Psoas muscle (tissue), 7 donors: ENCODE data around the gene TARP.

Experiments used
- ATAC-seq, 4 donors: fragments of 200-7000 bp; cut with Tn5 transposase; one replicate each; pipeline ENCODE4 v1.9.1; 2020; ENCODE audit warnings: moderate library complexity in 3 of 4, mild to moderate bottlenecking in 2 of 4
- DNase-seq, 2 donors: peaks; one replicate each; pipeline ENCODE4 v3.0.0-alpha.2; 2020
- H3K27ac ChIP-seq: fragments of 200-600 bp; one replicate; pipeline ENCODE4 v1.8.0; 2022
- H3K27me3 ChIP-seq, 3 donors: fragments of 200-600 bp in 1 of 3; one replicate each; pipeline versions ENCODE4 v1.6.1 to v1.8.0; 2013 to 2022; ENCODE audit warnings: low read length in 2 of 3, mild to moderate bottlenecking in 2 of 3, moderate library complexity in 1 of 3; ENCODE audit not compliant: insufficient read depth in 3 of 3
- H3K36me3 ChIP-seq, 2 donors: fragments of 200-600 bp in 1 of 2; one replicate each; pipeline versions ENCODE4 v1.6.1 to v1.8.0; 2013 to 2022; ENCODE audit warnings: low read depth in 1 of 2, mild to moderate bottlenecking in 1 of 2, moderate library complexity in 1 of 2; ENCODE audit not compliant: insufficient read depth in 1 of 2
- H3K4me1 ChIP-seq: fragments of 200-600 bp; one replicate; pipeline ENCODE4 v1.8.0; 2022
- H3K4me3 ChIP-seq: fragments of 200-600 bp; one replicate; pipeline ENCODE4 v1.8.0; 2022; ENCODE audit warnings: mild to moderate bottlenecking
- H3K9me3 ChIP-seq: fragments of 200-600 bp; one replicate; pipeline ENCODE4 v1.8.0; 2022
- WGBS, 3 donors: extraction: QIAGEN DNeasy Blood & Tissue Kit; methylation state at CpG; one replicate each; pipeline versions ENCODE4 v1.1.6 to v1.1.7; 2013; 5-methylcytosine and 5-hydroxymethylcytosine counted together
- intact Hi-C, 2 donors: fragments of 100-400 bp; cut with DNase I; formaldehyde crosslinking; loops; one replicate each; pipeline versions ENCODE4 v1.11.0 to v1.14.2; 2022
- TF ChIP-seq, protein P1 (sequence below): fragments of 200-600 bp; IDR thresholded peaks from one replicate; pipeline ENCODE4 v1.8.0; 2022; ENCODE audit warnings: antibody characterized with exemption
- donor health status: healthy with polysubstance abuse.
- donor health status: DM: no; HTN: no; CAD: no; lungs with moderate emphysema.
- donor health status: Bipolar disorder and iron deficiency.
- donor health status: healthy.
- donor health status: DM: yes; HTN: yes; CAD: no.
- donor health status: DM: no; HTN: no; CAD: no.
- donor health status: DM: yes; HTN: yes; CAD: no.

Gene TARP

DNA sequence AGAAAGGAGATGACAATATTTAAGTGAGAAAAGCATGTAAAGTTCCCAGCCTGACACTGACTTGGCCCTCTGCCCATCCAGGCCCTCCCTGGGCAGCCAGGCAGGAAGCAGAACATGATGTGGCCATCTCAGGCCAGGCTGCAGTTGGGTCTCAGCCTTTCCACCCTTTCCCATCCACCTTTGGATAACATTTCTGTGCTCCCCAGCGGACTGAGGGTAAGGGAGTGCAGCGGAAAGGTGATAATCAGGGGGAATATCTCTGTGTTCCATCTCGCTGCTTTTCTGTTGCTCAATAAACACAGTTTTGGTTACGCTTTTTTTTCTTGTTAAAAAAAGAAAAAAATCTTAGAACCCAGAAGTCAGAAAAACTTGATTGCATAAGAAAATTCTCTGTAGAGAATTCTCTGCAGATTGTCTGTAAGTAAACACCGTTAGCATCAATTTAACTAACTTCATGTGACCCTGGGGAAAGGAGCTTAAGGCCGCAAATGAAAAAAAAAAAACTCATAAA, 37.2 kb upstream of the TARP start:
- Histone ChIP-seq H3K9me3 (no peaks in the 10 kb centered on the region), H3K4me3 (peak overlapping the region; percentile 61), H3K27ac (no peak overlapping the region), H3K36me3 (no peaks in the 10 kb centered on the region), H3K4me1 (no peaks in the 10 kb centered on the region), H3K27me3 (peaks cover 0 to 10% (median 2%) of the 10 kb centered on the region in 3 donors)
- ATAC-seq, result peak in 1 of 4 donors; percentile 37
- WGBS, 3 donors, result 33 to 49% (median 47%) methylated on average over 6 of the region's 6 CpGs
- peak; percentile 47 to 72 for DNase-seq
- intact Hi-C loops, result no loop called here
- TF ChIP-seq, protein P1, sequence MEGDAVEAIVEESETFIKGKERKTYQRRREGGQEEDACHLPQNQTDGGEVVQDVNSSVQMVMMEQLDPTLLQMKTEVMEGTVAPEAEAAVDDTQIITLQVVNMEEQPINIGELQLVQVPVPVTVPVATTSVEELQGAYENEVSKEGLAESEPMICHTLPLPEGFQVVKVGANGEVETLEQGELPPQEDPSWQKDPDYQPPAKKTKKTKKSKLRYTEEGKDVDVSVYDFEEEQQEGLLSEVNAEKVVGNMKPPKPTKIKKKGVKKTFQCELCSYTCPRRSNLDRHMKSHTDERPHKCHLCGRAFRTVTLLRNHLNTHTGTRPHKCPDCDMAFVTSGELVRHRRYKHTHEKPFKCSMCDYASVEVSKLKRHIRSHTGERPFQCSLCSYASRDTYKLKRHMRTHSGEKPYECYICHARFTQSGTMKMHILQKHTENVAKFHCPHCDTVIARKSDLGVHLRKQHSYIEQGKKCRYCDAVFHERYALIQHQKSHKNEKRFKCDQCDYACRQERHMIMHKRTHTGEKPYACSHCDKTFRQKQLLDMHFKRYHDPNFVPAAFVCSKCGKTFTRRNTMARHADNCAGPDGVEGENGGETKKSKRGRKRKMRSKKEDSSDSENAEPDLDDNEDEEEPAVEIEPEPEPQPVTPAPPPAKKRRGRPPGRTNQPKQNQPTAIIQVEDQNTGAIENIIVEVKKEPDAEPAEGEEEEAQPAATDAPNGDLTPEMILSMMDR, result no peak

DNA sequence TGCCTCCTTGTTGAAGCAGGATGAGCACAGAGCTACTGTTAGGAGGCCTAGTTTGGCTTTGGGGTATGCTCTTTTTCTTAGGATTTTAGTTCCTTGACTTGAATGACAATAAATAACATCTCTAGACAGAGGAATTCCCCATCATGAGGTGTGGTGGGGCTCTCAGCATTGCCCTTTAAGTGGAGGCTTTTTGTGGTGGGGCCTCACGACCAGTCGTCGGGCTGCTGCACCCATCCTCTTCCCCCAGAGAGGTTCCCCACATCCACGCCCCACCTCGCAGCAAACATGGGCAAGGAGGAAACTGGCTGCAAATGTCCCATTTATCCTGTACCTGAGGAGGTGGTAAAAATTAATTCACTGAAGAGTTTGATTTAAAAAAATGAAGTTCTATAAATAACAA, 36.1 kb upstream of the TARP start:
- 85 to 94% (median 85%) methylated on average over 5 of the region's 5 CpGs for WGBS, 3 donors
- Histone ChIP-seq H3K27ac (no peak overlapping the region), H3K36me3 (no peaks in the 10 kb centered on the region), H3K4me1 (no peaks in the 10 kb centered on the region), H3K27me3 (peaks cover 0 to 10% (median 2%) of the 10 kb centered on the region in 3 donors), H3K9me3 (no peaks in the 10 kb centered on the region), H3K4me3 (no peak overlapping the region)
- TF ChIP-seq, protein P1, result no peak
- ATAC-seq (no peak), DNase-seq (no peak)
- intact Hi-C loops, result no loop called here

DNA sequence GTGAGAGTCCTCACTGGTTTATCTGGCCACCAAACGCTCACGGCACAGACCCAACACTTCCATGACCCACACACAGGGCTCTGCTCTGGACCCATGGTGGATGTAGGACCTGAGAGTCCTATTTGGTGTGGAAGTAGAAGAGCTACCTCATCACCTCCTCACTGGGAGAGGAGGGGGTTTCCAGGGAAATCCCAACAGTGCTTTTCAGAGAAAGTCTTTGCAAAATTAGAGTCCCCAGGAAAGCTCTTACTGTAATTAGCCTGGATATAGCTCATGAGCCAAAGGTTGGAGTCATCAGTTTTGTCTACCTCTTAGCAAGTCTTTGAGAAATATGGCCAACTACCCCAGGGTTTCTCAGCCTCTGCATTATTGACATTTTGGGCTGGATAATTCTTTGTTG, 34.7 kb upstream of the TARP start:
- WGBS, 3 donors, result 95 to 100% (median 98%) methylated on average over 2 of the region's 2 CpGs
- Histone ChIP-seq H3K4me1 (no peaks in the 10 kb centered on the region), H3K36me3 (no peaks in the 10 kb centered on the region), H3K27me3 (peaks cover 0 to 10% (median 2%) of the 10 kb centered on the region in 3 donors), H3K4me3 (no peak overlapping the region), H3K27ac (no peak overlapping the region), H3K9me3 (no peaks in the 10 kb centered on the region)
- TF ChIP-seq, protein P1, result no peak
- no peak for ATAC-seq
- DNase-seq, result no peak
- intact Hi-C loops, result no loop called here

DNA sequence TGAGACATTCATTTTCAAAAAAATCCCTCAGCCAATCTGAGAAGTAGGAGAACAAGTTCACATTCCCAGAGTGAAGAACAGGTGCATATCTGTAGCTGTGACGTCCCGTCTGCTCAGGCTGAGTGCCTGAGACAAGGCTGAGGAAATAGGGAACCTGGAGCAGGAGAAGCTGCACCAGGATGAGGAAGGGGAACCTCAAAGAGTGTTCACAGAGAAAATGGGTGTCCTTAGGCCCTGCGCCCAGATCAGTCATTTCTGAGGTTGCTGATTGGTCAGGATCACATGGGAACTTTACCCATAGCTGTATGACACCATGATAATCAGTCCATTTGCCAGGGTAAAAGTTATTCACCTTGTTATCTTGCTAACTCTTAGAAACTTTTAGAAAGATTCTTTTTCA, 34.2 kb upstream of the TARP start:
- DNase-seq, result no peak
- H3K27ac ChIP-seq, result no peak overlapping the region
- H3K27me3 ChIP-seq, result peaks cover 0 to 10% (median 2%) of the 10 kb centered on the region in 3 donors
- no peaks in the 10 kb centered on the region for H3K4me1 ChIP-seq
- no peaks in the 10 kb centered on the region for H3K9me3 ChIP-seq
- no peak overlapping the region for H3K4me3 ChIP-seq
- no peak for ATAC-seq
- TF ChIP-seq, protein P1, result no peak
- 78 to 84% (median 82%) methylated on average over 3 of the region's 3 CpGs for WGBS, 3 donors
- intact Hi-C loops, result no loop called here
- H3K36me3 ChIP-seq, result no peaks in the 10 kb centered on the region

DNA sequence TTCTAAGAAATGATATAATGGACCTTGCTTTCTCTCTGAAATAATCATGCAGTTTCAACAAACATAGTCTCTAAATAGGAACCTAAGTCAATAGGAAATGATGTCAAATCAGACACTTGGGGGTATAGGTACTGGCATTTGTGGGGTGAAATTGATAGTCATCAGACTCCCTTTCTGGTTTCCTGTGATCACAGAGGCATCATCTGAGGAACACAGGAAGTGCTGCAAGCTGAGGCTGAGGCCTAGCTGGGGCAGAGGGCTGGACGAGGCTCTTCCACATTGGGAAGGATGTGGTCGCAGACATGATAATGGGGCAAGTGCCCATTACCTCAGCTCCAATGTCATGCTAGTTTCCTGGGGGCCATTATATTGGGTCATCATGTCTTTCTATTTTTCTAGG, 33.5 kb upstream of the TARP start:
- no peaks in the 10 kb centered on the region for H3K9me3 ChIP-seq
- no peaks in the 10 kb centered on the region for H3K4me1 ChIP-seq
- ATAC-seq (no peak), DNase-seq (no peak)
- no peak overlapping the region for H3K4me3 ChIP-seq
- WGBS, 3 donors, result 88 to 97% (median 92%) methylated on average over 2 of the region's 2 CpGs
- H3K36me3 ChIP-seq, result no peaks in the 10 kb centered on the region
- intact Hi-C loops, result no loop called here
- TF ChIP-seq, protein P1, result no peak
- no peak overlapping the region for H3K27ac ChIP-seq
- H3K27me3 ChIP-seq, result peaks cover 0 to 7% (median 2%) of the 10 kb centered on the region in 3 donors
